Measurements from ENCODE around the gene TENM4. TPM values are rescaled to one million over a fixed set of nuclear protein-coding genes. Genes with fewer than 3 reads are reported as not detected.

The TENM4 gene
- total RNA-seq, 4 donors from 2014 or later: 5.5 to 12.3 (median 8.9) TPM

DNA sequence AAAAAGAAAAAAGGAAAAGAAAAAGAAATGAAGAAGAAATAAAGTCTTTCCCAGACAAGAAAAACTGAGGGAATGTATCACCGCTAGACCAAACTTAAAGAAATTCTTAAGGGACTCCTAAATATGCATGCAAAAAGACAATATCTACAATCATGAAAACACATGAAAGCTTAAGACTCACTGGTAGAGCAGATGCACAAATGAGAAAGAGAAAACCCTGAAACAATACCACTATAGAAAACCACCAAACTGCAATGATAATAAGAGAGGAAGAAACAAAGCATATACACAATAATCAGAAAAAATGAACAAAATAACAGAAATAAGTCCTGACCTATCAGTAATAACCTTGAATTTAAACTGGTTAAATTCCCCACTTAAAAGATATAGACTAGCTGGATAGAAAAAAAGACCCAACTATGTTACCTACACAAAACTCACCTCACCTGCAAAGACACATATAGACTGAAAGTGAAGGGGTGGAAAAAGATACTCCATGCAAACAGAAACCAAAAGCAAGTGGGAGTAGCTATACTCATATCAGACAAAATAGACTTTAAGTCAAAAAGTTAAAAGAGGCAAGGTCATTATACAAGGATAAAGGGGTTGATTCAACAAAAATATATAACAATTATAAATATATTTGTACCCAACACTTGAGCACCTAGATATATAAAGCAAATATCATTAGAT, 804.9 kb downstream of the TENM4 start:
- no peaks in the 10 kb centered on the region for H3K36me3 ChIP-seq
- ATAC-seq: no peak
- no peaks in the 10 kb centered on the region for H3K27me3 ChIP-seq
- H3K4me1 ChIP-seq: no peaks in the 10 kb centered on the region
- no peak overlapping the region for H3K27ac ChIP-seq
- TF ChIP-seq, protein P1, sequence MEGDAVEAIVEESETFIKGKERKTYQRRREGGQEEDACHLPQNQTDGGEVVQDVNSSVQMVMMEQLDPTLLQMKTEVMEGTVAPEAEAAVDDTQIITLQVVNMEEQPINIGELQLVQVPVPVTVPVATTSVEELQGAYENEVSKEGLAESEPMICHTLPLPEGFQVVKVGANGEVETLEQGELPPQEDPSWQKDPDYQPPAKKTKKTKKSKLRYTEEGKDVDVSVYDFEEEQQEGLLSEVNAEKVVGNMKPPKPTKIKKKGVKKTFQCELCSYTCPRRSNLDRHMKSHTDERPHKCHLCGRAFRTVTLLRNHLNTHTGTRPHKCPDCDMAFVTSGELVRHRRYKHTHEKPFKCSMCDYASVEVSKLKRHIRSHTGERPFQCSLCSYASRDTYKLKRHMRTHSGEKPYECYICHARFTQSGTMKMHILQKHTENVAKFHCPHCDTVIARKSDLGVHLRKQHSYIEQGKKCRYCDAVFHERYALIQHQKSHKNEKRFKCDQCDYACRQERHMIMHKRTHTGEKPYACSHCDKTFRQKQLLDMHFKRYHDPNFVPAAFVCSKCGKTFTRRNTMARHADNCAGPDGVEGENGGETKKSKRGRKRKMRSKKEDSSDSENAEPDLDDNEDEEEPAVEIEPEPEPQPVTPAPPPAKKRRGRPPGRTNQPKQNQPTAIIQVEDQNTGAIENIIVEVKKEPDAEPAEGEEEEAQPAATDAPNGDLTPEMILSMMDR (IDR thresholded peaks at IDR 0.05): no peak
- TF ChIP-seq POLR2AphosphoS5 (IDR thresholded peaks at IDR 0.05) (no peak), EP300 (IDR thresholded peaks at IDR 0.05) (no peak), POLR2A (IDR thresholded peaks at IDR 0.05) (no peak)
- H3K9me3 ChIP-seq: peaks cover 0 to 22% (median 0%) of the 10 kb centered on the region in 3 donors
- WGBS, 2 donors (ENCODE audit: low coverage in 1 of 2): 100% methylated on average over 1 of the region's 1 CpG
- no peak overlapping the region for H3K4me3 ChIP-seq

DNA sequence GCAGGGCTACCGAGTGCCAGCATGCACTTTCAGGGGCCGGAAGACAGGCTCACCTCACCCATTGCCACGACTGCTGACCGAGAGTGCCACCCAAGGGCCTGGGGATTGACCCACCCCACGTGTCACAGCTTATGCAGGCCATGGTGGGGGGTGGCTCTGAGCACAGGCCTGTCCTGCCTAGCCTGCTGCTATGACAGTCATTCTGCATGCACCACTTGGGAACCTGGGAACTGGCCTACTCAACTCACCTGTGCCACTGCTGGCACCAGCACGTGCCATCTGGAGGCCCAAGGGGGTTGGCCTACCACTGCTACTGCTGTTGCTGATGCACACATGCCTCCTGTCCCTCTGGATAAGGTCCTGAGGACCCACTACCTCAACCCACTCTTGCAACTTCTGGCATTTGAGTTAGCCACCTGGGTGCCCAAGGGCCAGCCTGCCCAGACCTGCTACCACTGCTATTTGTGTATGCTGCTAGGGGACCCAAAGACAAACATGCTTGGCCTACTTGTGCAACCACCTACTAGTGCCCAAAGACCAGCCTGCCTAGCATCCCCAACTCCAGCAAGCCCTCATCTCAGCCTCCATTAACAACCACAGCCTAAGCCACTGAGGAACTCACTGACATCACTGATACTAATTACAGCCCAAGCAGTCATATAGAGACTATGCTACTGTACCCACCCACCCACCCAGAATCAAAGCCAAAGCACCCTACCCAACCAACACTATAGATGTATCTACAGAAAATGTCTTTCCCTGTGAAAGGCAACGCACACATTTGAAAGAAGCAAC, 807.1 kb downstream of the TENM4 start:
- no peak for ATAC-seq
- Histone ChIP-seq H3K36me3 (no peaks in the 10 kb centered on the region), H3K4me1 (no peaks in the 10 kb centered on the region), H3K27ac (no peak overlapping the region), H3K4me3 (no peak overlapping the region), H3K27me3 (no peaks in the 10 kb centered on the region), H3K9me3 (peaks cover 0 to 45% (median 0%) of the 10 kb centered on the region in 3 donors)
- TF ChIP-seq, protein P1 (IDR thresholded peaks at IDR 0.05): no peak
- no peak for TF ChIP-seq POLR2AphosphoS5 (IDR thresholded peaks at IDR 0.05)
- TF ChIP-seq EP300 (IDR thresholded peaks at IDR 0.05): no peak
- TF ChIP-seq POLR2A (IDR thresholded peaks at IDR 0.05): no peak
- WGBS, 2 donors (ENCODE audit: low coverage in 1 of 2): 100% methylated on average over 1 of the region's 7 CpGs

GRCh38 chr11:78630561-78631303, 810.1 kb downstream of the TENM4 start:
- no peak overlapping the region for H3K27ac ChIP-seq
- no peak overlapping the region for H3K4me3 ChIP-seq
- H3K4me1 ChIP-seq: no peaks in the 10 kb centered on the region
- no peaks in the 10 kb centered on the region for H3K27me3 ChIP-seq
- H3K36me3 ChIP-seq: no peaks in the 10 kb centered on the region
- TF ChIP-seq POLR2A (IDR thresholded peaks at IDR 0.05): no peak
- TF ChIP-seq, protein P1 (IDR thresholded peaks at IDR 0.05): no peak
- no peak for TF ChIP-seq POLR2AphosphoS5 (IDR thresholded peaks at IDR 0.05)
- TF ChIP-seq EP300 (IDR thresholded peaks at IDR 0.05): no peak
- WGBS, 2 donors (ENCODE audit: low coverage in 1 of 2): 85 to 88% methylated on average over 2 to 3 of the region's 4 CpGs
- peaks cover 0 to 55% (median 0%) of the 10 kb centered on the region in 3 donors for H3K9me3 ChIP-seq
- ATAC-seq: no peak

DNA sequence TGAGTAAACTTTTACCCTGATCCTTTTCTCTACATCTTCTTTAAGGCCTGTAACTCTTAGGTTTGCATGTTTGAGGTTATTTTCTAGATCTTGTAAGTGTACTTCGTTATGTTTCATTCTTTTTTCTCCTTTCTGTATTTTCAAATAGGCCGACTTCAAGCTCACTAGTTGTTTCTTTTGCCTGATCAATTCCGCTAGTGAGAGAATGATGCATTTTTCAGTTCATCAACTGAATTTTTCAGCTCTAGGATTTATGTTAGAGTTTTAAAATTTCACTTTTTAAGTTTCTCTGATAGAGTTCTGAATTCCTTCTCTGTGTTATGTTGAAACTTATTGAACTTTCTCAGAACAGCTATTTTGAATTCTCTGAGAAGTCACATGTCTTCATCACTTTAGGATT, 810.7 kb downstream of the TENM4 start:
- H3K4me3 ChIP-seq: no peak overlapping the region
- TF ChIP-seq, protein P1 (IDR thresholded peaks at IDR 0.05): no peak
- TF ChIP-seq POLR2AphosphoS5 (IDR thresholded peaks at IDR 0.05) (no peak), EP300 (IDR thresholded peaks at IDR 0.05) (no peak), POLR2A (IDR thresholded peaks at IDR 0.05) (no peak)
- no peak overlapping the region for H3K27ac ChIP-seq
- WGBS, 2 donors (ENCODE audit: low coverage in 1 of 2): 84 to 94% methylated on average over 3 of the region's 3 CpGs
- peaks cover 0 to 50% (median 0%) of the 10 kb centered on the region in 3 donors for H3K9me3 ChIP-seq
- H3K36me3 ChIP-seq: no peaks in the 10 kb centered on the region
- no peaks in the 10 kb centered on the region for H3K4me1 ChIP-seq
- no peak for ATAC-seq
- no peaks in the 10 kb centered on the region for H3K27me3 ChIP-seq
